H1 (cell line): ENCODE results near the gene RICTOR.
"Not testable (repeated sequence)": the region's sequence is repeated elsewhere in the genome, so short reads cannot be mapped to it uniquely, and the experiment has no call there.

Experiments used
- BCL11A ChIP-seq, 2 experiments: IDR thresholded peaks; one replicate each; pipeline ENCODE4 v1.6.1; 2011; ENCODE audit warnings: low read depth in 2 of 2, low read length in 2 of 2, mild to moderate bottlenecking in 2 of 2
- CEBPB ChIP-seq: IDR thresholded peaks from 2 replicates; pipeline ENCODE4 v1.6.1; 2012; ENCODE audit warnings: low read depth, low read length
- CREB1 ChIP-seq: IDR thresholded peaks from 2 replicates; pipeline ENCODE4 v1.6.1; 2012; ENCODE audit warnings: inconsistent platforms
- CTCF ChIP-seq, 3 experiments: IDR thresholded peaks; 1 replicate in 2 of 3; 2 replicates in 1 of 3; pipeline versions ENCODE4 v1.5.1 to v1.6.1; 2011; ENCODE audit warnings: low read length in 3 of 3, mild to moderate bottlenecking in 3 of 3, inconsistent platforms in 2 of 3, low read depth in 1 of 3, moderate library complexity in 1 of 3; ENCODE audit not compliant: insufficient read depth in 1 of 3; ENCODE audit errors: control extremely low read depth in 1 of 3
- E2F6 ChIP-seq: IDR thresholded peaks from 2 replicates; pipeline ENCODE4 v1.6.1; 2012; ENCODE audit warnings: inconsistent platforms
- MAFK ChIP-seq: IDR thresholded peaks from 2 replicates; pipeline ENCODE4 v1.6.1; 2012; ENCODE audit warnings: low read depth, mild to moderate bottlenecking, improper control_type of control experiment, low read length
- RFX5 ChIP-seq: IDR thresholded peaks from 2 replicates; pipeline ENCODE4 v1.6.1; 2011; ENCODE audit warnings: low read depth, low read length, improper control_type of control experiment, borderline replicate concordance
- SP1 ChIP-seq: IDR thresholded peaks from 2 replicates; pipeline ENCODE4 v1.6.1; 2011; ENCODE audit warnings: low read depth, low read length
- TAF1 ChIP-seq: IDR thresholded peaks from 2 replicates; pipeline ENCODE4 v1.6.1; 2011; ENCODE audit warnings: mild to moderate bottlenecking, low read depth, low read length
- TCF12 ChIP-seq: IDR thresholded peaks from 2 replicates; pipeline ENCODE4 v1.6.1; 2011; ENCODE audit warnings: low read depth, mild to moderate bottlenecking, low read length
- YY1 ChIP-seq: IDR thresholded peaks from 2 replicates; pipeline ENCODE4 v1.6.1; 2011; ENCODE audit warnings: low read depth, mild to moderate bottlenecking, low read length
- ZNF274 ChIP-seq: IDR thresholded peaks from 2 replicates; pipeline ENCODE4 v1.7.0; 2012; ENCODE audit warnings: low read length, borderline replicate concordance; ENCODE audit errors: extremely low read depth
- TF ChIP-seq, protein P1 (sequence below): fragments of 300-600 bp; sonication (generic); IDR thresholded peaks from 2 replicates; pipeline ENCODE4 v1.7.1; 2012; ENCODE audit warnings: low read length, moderate library complexity, mild to moderate bottlenecking, inconsistent platforms; ENCODE audit not compliant: insufficient replicate concordance

DNA sequence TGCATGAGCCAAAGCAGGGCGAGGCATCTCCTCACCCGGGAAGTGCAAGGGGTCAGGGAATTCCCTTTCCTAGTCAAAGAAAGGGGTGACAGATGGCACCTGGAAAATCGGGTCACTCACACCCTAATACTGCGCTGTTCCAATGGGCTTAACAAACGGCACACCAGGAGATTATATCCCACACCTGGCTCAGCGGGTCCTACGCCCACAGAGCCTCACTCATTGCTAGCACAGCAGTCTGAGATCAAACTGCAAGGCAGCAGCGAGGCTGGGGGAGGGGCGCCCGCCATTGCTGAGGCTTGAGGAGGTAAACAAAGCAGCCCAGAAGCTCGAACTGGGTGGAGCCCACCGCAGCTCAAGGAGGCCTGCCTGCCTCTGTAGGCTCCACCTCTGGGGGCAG, 39.7 kb downstream of the RICTOR start:
- not testable (repeated sequence) for TF ChIP-seq RFX5; SP1; ZNF274; TAF1; YY1; MAFK; CTCF (IDR thresholded peaks at IDR 0.05; ENCODE audit: control extremely low read depth in 1 of 3, insufficient read depth in 1 of 3, low read depth in 1 of 3, low read length in 3 of 3); TCF12; CEBPB; E2F6; BCL11A (IDR thresholded peaks at IDR 0.05; ENCODE audit: low read depth in 2 of 2, low read length in 2 of 2); CREB1
- TF ChIP-seq, protein P1, sequence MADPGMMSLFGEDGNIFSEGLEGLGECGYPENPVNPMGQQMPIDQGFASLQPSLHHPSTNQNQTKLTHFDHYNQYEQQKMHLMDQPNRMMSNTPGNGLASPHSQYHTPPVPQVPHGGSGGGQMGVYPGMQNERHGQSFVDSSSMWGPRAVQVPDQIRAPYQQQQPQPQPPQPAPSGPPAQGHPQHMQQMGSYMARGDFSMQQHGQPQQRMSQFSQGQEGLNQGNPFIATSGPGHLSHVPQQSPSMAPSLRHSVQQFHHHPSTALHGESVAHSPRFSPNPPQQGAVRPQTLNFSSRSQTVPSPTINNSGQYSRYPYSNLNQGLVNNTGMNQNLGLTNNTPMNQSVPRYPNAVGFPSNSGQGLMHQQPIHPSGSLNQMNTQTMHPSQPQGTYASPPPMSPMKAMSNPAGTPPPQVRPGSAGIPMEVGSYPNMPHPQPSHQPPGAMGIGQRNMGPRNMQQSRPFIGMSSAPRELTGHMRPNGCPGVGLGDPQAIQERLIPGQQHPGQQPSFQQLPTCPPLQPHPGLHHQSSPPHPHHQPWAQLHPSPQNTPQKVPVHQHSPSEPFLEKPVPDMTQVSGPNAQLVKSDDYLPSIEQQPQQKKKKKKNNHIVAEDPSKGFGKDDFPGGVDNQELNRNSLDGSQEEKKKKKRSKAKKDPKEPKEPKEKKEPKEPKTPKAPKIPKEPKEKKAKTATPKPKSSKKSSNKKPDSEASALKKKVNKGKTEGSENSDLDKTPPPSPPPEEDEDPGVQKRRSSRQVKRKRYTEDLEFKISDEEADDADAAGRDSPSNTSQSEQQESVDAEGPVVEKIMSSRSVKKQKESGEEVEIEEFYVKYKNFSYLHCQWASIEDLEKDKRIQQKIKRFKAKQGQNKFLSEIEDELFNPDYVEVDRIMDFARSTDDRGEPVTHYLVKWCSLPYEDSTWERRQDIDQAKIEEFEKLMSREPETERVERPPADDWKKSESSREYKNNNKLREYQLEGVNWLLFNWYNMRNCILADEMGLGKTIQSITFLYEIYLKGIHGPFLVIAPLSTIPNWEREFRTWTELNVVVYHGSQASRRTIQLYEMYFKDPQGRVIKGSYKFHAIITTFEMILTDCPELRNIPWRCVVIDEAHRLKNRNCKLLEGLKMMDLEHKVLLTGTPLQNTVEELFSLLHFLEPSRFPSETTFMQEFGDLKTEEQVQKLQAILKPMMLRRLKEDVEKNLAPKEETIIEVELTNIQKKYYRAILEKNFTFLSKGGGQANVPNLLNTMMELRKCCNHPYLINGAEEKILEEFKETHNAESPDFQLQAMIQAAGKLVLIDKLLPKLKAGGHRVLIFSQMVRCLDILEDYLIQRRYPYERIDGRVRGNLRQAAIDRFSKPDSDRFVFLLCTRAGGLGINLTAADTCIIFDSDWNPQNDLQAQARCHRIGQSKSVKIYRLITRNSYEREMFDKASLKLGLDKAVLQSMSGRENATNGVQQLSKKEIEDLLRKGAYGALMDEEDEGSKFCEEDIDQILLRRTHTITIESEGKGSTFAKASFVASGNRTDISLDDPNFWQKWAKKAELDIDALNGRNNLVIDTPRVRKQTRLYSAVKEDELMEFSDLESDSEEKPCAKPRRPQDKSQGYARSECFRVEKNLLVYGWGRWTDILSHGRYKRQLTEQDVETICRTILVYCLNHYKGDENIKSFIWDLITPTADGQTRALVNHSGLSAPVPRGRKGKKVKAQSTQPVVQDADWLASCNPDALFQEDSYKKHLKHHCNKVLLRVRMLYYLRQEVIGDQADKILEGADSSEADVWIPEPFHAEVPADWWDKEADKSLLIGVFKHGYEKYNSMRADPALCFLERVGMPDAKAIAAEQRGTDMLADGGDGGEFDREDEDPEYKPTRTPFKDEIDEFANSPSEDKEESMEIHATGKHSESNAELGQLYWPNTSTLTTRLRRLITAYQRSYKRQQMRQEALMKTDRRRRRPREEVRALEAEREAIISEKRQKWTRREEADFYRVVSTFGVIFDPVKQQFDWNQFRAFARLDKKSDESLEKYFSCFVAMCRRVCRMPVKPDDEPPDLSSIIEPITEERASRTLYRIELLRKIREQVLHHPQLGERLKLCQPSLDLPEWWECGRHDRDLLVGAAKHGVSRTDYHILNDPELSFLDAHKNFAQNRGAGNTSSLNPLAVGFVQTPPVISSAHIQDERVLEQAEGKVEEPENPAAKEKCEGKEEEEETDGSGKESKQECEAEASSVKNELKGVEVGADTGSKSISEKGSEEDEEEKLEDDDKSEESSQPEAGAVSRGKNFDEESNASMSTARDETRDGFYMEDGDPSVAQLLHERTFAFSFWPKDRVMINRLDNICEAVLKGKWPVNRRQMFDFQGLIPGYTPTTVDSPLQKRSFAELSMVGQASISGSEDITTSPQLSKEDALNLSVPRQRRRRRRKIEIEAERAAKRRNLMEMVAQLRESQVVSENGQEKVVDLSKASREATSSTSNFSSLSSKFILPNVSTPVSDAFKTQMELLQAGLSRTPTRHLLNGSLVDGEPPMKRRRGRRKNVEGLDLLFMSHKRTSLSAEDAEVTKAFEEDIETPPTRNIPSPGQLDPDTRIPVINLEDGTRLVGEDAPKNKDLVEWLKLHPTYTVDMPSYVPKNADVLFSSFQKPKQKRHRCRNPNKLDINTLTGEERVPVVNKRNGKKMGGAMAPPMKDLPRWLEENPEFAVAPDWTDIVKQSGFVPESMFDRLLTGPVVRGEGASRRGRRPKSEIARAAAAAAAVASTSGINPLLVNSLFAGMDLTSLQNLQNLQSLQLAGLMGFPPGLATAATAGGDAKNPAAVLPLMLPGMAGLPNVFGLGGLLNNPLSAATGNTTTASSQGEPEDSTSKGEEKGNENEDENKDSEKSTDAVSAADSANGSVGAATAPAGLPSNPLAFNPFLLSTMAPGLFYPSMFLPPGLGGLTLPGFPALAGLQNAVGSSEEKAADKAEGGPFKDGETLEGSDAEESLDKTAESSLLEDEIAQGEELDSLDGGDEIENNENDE = not testable (repeated sequence)
